ENCODE measurements around the gene SLAMF6.
"Not testable (repeated sequence)": the region's sequence is repeated elsewhere in the genome, so short reads cannot be mapped to it uniquely, and the experiment has no call there.

Gene SLAMF6

DNA sequence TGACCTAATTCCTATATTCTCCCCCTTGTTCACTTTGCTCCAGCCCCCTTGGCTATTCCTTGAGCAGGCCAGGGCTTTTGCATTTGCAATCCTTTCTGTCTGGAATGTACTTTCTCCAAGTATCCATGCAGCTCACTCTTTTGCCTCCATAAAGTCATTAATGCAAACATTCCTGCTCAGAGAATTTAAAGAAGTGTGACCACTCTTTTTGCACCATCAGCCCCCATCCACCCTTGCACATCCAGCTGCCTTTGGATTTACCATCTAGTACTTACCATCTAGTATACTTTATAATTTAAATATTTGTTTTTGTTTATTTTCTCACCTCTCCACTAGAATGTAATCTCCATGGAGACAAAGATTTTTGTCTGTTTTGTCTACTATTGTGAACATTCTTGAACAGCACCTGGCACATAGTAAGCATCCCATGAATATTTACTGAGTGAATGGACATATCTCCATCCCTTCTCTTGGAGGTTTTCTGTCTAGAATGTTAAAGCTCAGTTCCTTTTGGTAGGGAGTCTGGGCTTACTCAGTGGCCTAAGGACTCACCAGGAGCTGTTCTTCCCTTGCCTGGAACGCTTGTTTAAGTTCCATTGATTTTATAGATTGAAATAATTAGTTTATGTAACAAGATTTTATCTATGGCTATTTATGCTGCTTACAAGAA is 22.6 kb downstream of the SLAMF6 start:
- no peak for DNase-seq

DNA sequence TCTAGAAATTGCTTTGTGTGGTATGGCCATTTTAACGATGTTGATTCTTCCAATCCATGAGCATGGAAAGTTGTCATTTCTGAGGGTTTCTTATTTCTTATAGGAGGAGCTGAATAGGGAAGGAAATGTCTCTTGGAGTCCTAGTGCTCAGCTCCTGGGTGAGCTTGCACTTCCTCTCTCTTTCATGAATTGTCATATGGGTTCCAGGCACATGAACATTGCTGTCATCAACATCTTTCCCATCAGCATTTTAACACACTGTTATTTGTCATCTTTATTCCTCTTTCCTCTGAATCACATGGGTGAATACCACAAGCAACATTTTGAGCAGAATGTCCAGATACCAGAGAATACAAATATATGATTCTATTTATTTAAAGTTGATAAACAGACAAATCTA is 23.4 kb downstream of the SLAMF6 start:
- DNase-seq, result no peak

- not testable (repeated sequence) for DNase-seq
These were observed 24.6 kb downstream of the SLAMF6 start for GRCh38 chr1:160498301-160499065.

GRCh38 chr1:160496334-160496733 is 26.7 kb downstream of the SLAMF6 start:
- DNase-seq, result no peak

- no peak for DNase-seq
These were observed 28.4 kb downstream of the SLAMF6 start for GRCh38 chr1:160494620-160495019.

DNA sequence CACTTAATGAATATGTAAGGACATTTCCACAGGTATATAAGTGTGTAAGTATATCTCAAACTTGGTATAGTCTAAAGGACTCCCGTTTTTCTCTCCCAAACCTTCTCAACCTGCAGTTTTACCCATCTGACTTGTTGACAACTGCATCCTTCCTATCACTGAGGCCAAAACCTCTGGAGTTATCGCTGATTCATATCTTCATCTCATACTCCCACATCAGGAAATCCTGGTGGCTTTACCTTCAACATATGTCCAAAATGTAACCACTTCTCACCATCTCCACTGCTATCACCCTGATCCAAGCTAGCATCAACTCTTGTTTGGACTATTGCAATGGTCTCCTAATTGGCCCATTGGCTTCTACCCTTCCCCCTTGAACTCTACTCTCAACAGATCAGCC is 30.4 kb downstream of the SLAMF6 start:
- DNase-seq, result no peak

GRCh38 chr1:160491981-160492380 is 31.1 kb downstream of the SLAMF6 start:
- no peak for DNase-seq

- no peak for DNase-seq
These were observed 32.0 kb downstream of the SLAMF6 start for GRCh38 chr1:160491017-160491416.

DNA sequence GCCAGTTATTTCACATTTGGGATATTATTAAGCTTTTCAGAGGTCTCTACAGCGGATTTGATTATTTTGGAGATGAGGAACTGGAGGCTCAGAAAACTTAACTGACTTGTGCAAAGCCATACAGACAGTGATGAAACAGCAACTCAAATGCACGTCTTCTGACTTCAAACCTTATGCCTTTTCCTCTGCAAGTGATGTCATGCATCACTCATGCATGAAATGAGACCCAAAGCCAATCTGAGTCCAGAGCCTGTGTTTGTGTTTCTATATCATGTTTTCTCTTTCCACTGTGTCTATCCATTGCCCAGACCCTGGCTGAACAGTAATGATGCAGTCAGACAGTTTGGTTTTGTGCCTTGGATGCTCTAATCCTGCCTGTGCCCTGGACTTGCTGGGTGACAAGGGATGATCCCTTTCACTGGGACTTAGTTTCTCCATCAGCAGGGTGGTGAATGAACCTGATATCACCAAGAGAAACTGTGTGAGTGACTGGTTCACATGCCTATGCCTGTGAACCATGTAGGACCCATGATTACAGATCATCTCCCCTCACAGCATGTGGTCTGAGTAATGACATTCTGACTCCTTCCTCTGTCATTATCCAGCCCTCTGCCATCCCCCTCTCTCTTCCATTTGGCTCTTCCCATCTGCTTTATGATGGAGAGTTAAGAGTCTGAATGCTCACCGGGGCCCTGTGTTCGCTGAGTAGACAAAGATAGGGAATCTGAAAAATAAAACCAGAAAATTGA is 33.4 kb downstream of the SLAMF6 start:
- DNase-seq, result no peak

GRCh38 chr1:160488347-160489058 is 34.6 kb downstream of the SLAMF6 start:
- DNase-seq, result no peak

DNA sequence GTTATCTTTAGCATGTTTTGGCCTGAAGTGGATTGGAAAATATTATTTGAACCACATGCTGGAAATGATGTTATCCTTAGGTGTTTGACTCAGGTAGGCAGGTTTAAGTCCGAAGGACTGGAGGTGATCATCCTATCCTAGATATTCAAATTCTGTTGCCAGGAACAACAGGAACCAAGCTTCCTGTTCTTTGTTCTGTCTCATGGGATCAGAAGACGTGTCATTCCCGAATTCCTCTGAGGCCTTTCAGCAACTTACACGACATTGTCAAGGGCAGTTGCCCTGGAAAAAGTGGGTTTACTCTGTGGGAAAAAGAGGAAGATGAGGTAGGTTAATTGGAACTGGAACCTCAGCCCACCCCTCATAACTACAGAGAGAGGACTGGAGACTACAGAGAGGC is 36.6 kb downstream of the SLAMF6 start:
- no peak for DNase-seq

- no peak for DNase-seq
These were observed 39.4 kb downstream of the SLAMF6 start for GRCh38 chr1:160483505-160484185.

DNA sequence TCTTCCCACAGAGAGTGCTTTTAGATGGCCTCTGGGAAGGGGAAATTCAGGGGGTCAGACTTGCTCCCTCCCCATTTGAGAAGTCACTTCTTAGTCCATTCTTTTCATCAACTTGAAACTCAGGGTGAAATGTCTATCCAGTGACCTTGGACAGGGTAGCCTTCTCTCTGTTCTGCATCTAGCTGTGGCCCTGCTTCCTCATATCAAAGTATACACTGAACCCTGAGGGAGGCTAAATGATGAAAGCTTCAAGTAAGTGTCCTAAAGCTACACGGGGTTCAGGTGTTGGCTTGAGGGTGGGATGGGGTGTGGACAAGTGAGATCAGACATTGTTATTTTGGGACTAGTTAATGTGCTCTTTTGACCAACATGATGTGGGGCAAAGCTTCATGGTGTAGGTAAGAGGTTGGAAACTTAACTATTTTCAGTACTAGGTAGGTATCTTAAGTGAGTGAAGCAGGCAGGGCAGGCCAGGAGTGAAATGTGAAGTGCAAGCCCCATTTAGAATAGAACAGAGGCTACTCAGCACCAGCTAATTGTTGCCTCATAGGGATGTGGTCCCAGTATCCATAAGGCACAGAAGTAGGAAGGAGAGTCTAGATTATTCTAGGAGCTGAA is 41.0 kb downstream of the SLAMF6 start:
- DNase-seq, result no peak

GRCh38 chr1:160480781-160481180 is 42.3 kb downstream of the SLAMF6 start:
- DNase-seq, result not testable (repeated sequence)

DNA sequence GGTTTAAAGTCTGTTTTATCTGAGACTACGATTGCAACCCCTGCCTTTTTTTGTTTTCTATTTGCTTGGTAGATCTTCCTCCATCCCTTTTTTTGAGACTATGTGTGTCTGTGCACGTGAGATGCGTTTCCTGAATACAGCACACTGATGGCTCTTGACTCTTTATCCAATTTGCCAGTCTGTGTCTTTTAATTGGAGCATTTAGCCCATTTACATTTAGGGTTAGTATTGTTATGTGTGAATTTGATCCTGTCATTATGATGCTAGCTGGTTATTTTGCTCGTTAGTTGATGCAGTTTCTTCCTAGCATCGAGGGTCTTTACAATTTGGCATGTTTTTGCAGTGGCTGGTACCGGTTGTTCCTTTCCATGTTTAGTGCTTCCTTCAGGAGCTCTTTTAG is 44.0 kb downstream of the SLAMF6 start:
- not testable (repeated sequence) for DNase-seq

DNA sequence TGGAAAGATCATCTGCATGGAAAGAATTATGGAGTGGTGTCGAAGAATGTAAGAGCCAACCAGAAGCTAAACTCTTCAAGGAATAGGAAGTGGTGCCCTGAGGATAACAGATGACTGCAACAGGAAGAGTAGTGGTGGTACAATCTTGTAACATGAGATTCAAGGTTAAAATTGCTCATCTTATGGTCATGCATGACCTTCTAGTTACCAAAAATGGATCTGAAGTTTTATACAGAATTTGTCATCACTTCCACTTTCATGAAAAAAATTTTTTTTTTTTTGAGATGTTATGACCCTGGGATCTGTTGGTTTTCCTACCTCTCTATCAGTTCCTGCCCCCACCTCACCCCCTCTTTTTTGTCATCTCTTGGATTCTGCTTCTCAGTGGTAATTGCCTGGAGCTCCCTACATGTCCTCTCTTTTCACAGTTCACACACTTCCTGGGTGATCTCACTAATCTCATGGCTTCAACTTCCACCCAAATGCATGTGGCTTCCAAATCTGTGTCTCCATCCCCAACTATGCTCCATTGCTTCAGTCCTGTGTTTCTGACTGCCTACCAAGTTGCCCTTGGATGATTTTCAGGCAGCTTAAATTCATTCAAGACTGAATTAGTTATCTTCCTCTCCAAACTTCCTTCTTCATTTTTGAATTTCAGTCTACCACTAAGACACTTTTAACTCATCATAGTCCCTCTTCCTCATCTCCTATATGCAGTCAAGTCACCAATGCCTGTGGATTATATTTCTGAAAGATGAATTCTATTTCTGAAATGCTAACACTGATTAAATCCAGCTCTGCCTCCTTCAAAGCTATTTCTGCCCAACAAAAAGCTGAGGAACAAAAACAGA is 48.4 kb downstream of the SLAMF6 start:
- no peak for DNase-seq

GRCh38 chr1:160472112-160472511 is 50.9 kb downstream of the SLAMF6 start:
- DNase-seq, result no peak

DNA sequence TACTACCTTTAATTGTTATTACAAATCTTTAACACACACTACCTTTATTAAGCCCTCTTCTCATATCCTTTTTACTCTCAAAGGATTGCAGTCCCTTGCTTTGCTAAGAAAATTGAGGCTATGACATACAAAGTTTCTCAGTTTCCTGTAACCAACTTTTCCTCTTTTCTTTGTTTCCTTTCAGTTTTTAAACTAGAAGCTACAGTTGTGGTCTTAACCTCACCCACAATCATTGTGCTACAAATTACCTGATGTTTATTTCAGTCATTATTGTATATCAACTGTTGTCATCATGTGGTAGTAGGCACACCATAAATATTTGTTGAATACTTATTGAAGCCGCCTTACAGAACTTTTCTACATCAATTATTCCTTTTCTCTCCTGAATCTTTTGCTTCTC is 51.8 kb downstream of the SLAMF6 start:
- DNase-seq, result no peak

GRCh38 chr1:160467576-160467975 is 55.5 kb downstream of the SLAMF6 start:
- no peak for DNase-seq

DNA sequence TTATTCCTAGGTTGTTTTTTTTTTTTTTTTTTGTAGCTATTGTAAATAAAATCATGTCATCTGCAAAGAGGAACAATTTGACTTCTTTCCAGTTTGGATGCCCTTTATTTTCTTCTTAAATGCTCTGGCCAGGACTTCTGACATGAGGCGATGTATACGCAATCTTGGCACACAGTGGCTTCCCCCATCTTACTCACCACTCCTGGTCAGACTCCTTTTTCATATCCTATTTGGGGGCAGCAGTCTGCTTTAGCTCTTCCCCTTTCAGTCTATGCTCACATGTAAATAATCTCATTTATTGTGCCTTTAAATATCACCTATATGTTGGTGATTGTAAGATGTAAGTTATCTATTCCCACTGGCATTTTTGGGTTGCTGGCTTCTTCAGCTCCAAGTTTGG is 56.1 kb downstream of the SLAMF6 start:
- no peak for DNase-seq

GRCh38 chr1:160465123-160465522 is 57.9 kb downstream of the SLAMF6 start:
- no peak for DNase-seq

Measured in DMS 273 treated with DMSO at 0.1 percent for 48 hours (cell line).